H1 (cell line): ENCODE data around the gene HIBCH. TPM values are rescaled to one million over a fixed set of nuclear protein-coding genes. Genes with fewer than 3 reads are reported as not detected.
A peak's percentile ranks its signal among the peaks of the same experiment; 100 is the strongest.

Source experiments
- CTCF ChIA-PET: fragments of 300-600 bp; sonication (Branson Sonifier 250); formaldehyde crosslinking; loops from one replicate; lab custom pipeline; 2021; ENCODE audit not compliant: partially characterized antibody; lab: Charles Lee
- POLR2A ChIA-PET: fragments of 300-600 bp; sonication (Branson Sonifier 250); formaldehyde crosslinking; loops from one replicate; lab custom pipeline; 2021; ENCODE audit warnings: inconsistent platforms; ENCODE audit not compliant: partially characterized antibody; lab: Charles Lee
- DNase-seq, 2 experiments: peaks; one replicate each; pipeline versions ENCODE4 v3.0.0 to v3.0.0-alpha.2; 2010 to 2022; ENCODE audit warnings: low spot score in 2 of 2, low read depth in 1 of 2, mixed read lengths in 1 of 2
- FAIRE-seq: peaks from 2 replicates; lab custom pipeline; 2011; peaks lifted over from hg19 to GRCh38; lab: Jason Lieb, UNC
- H2AFZ ChIP-seq: 2 replicates; pipeline ENCODE4 v1.8.1; 2012; ENCODE audit warnings: low read length, inconsistent platforms
- H2AK5ac ChIP-seq: 2 replicates; pipeline ENCODE4 v1.6.1; 2013; ENCODE audit warnings: low read depth, low read length
- H2BK120ac ChIP-seq: replicated peaks from 2 replicates; pipeline ENCODE3; 2013; ENCODE audit warnings: low read depth, low read length, inconsistent platforms
- H2BK12ac ChIP-seq: 2 replicates; pipeline ENCODE4 v1.6.1; 2013; ENCODE audit warnings: low read depth, low read length
- H2BK15ac ChIP-seq: 2 replicates; pipeline ENCODE4 v1.6.1; 2013; ENCODE audit warnings: low read length
- H2BK20ac ChIP-seq: 2 replicates; pipeline ENCODE4 v1.6.1; 2013; ENCODE audit warnings: low read length
- H2BK5ac ChIP-seq: 2 replicates; pipeline ENCODE4 v1.6.1; 2013; ENCODE audit warnings: low read depth, low read length
- H3K14ac ChIP-seq: 2 replicates; pipeline ENCODE4 v1.6.1; 2013; ENCODE audit warnings: inconsistent platforms; ENCODE audit not compliant: insufficient read length
- H3K18ac ChIP-seq: 2 replicates; pipeline ENCODE4 v1.6.1; 2013; ENCODE audit warnings: low read length; ENCODE audit errors: extremely low read depth
- H3K23ac ChIP-seq: 2 replicates; pipeline ENCODE4 v1.6.1; 2013; ENCODE audit warnings: inconsistent platforms; ENCODE audit not compliant: insufficient read length
- H3K23me2 ChIP-seq: 2 replicates; pipeline ENCODE4 v1.6.1; 2013; ENCODE audit warnings: low read depth, low read length
- H3K27ac ChIP-seq: 2 replicates; pipeline ENCODE4 v1.6.1; 2011; ENCODE audit warnings: low read depth, low read length, inconsistent platforms
- H3K27me3 ChIP-seq, 4 experiments: replicated peaks in 1 of 4; 1 replicate in 1 of 4; 2 replicates in 3 of 4; pipeline versions ENCODE4 v1.6.1 to v1.8.1; 2011 to 2013; ENCODE audit warnings: low read length in 3 of 4, mild to moderate bottlenecking in 3 of 4, inconsistent platforms in 2 of 4, mixed read lengths in 2 of 4, moderate library complexity in 1 of 4; ENCODE audit not compliant: control insufficient read depth in 3 of 4, insufficient read depth in 3 of 4; ENCODE audit errors: extremely low read depth in 1 of 4
- H3K36me3 ChIP-seq, 4 experiments: 2 replicates each; pipeline versions ENCODE4 v1.6.1 to v1.8.1; 2011 to 2013; ENCODE audit warnings: mild to moderate bottlenecking in 4 of 4, low read length in 3 of 4, moderate library complexity in 2 of 4, control low read depth in 1 of 4, inconsistent platforms in 1 of 4; ENCODE audit not compliant: insufficient read depth in 4 of 4, control insufficient read depth in 2 of 4
- H3K4ac ChIP-seq: replicated peaks from 2 replicates; pipeline ENCODE3; 2013; ENCODE audit warnings: low read length, low read depth, mixed read lengths, inconsistent platforms; ENCODE audit not compliant: insufficient read length
- H3K4me1 ChIP-seq, 4 experiments: replicated peaks in 1 of 4; 1 replicate in 1 of 4; 2 replicates in 3 of 4; pipeline versions ENCODE4 v1.6.1 to v1.8.1; 2011 to 2013; ENCODE audit warnings: low read length in 3 of 4, inconsistent platforms in 2 of 4, mixed read lengths in 1 of 4; ENCODE audit not compliant: insufficient read depth in 4 of 4, control insufficient read depth in 3 of 4
- H3K4me2 ChIP-seq, 2 experiments: 2 replicates each; pipeline versions ENCODE4 v1.6.1 to v1.8.1; 2011 to 2013; ENCODE audit warnings: low read depth in 2 of 2, low read length in 2 of 2, control low read depth in 1 of 2, inconsistent platforms in 1 of 2, mild to moderate bottlenecking in 1 of 2; ENCODE audit not compliant: insufficient read depth in 1 of 2
- H3K4me3 ChIP-seq, 4 experiments: fragments of 200-600, 300-600 bp in 1 of 4; sonication (generic), shearing (Covaris generic), sonication (Bioruptor Twin) in 1 of 4; 2 replicates each; pipeline versions ENCODE4 v1.5.1 to v1.8.1; 2011 to 2016; ENCODE audit warnings: low read length in 4 of 4, low read depth in 3 of 4, control low read depth in 2 of 4, inconsistent platforms in 2 of 4, mild to moderate bottlenecking in 2 of 4, mixed read lengths in 1 of 4, moderate library complexity in 1 of 4; ENCODE audit not compliant: insufficient read depth in 2 of 4; ENCODE audit errors: extremely low read depth in 1 of 4
- H3K56ac ChIP-seq: replicated peaks from 2 replicates; pipeline ENCODE3; 2013; ENCODE audit warnings: low read depth, mild to moderate bottlenecking, mixed read lengths, low read length, inconsistent platforms; ENCODE audit not compliant: insufficient read length
- H3K79me1 ChIP-seq: 2 replicates; pipeline ENCODE4 v1.6.1; 2013; ENCODE audit warnings: low read depth, low read length, control low read depth
- H3K79me2 ChIP-seq, 2 experiments: 2 replicates each; pipeline versions ENCODE4 v1.6.1 to v1.8.1; 2012 to 2013; ENCODE audit warnings: low read length in 2 of 2, mild to moderate bottlenecking in 2 of 2, inconsistent platforms in 1 of 2; ENCODE audit not compliant: insufficient read depth in 2 of 2, control insufficient read depth in 1 of 2
- H3K9ac ChIP-seq, 4 experiments: replicated peaks in 1 of 4; 1 replicate in 1 of 4; 2 replicates in 3 of 4; pipeline versions ENCODE4 v1.6.1 to v1.8.1; 2011 to 2013; ENCODE audit warnings: low read depth in 3 of 4, low read length in 3 of 4, control low read depth in 2 of 4, mild to moderate bottlenecking in 2 of 4, moderate library complexity in 2 of 4, inconsistent platforms in 1 of 4; ENCODE audit errors: extremely low read depth in 1 of 4
- H3K9me3 ChIP-seq, 2 experiments: 2 replicates each; pipeline versions ENCODE4 v1.6.1 to v1.8.1; 2012 to 2013; ENCODE audit warnings: mild to moderate bottlenecking in 2 of 2, moderate library complexity in 2 of 2, control low read depth in 1 of 2, inconsistent platforms in 1 of 2, low read depth in 1 of 2, low read length in 1 of 2, mixed read lengths in 1 of 2; ENCODE audit not compliant: insufficient read depth in 2 of 2
- H4K20me1 ChIP-seq, 2 experiments: replicated peaks in 1 of 2; 2 replicates each; pipeline versions ENCODE3 to v1.8.1; 2011 to 2013; ENCODE audit warnings: inconsistent platforms in 2 of 2, low read length in 2 of 2, mild to moderate bottlenecking in 1 of 2; ENCODE audit not compliant: insufficient read depth in 2 of 2, control insufficient read depth in 1 of 2
- H4K5ac ChIP-seq: 2 replicates; pipeline ENCODE4 v1.6.1; 2013; ENCODE audit warnings: low read length, low read depth, mixed read lengths, inconsistent platforms; ENCODE audit not compliant: insufficient read length
- H4K8ac ChIP-seq: 2 replicates; pipeline ENCODE4 v1.8.0; 2013; ENCODE audit warnings: mild to moderate bottlenecking, moderate library complexity, low read length, inconsistent platforms; ENCODE audit not compliant: insufficient read depth; ENCODE audit errors: extremely low read depth
- H4K91ac ChIP-seq: replicated peaks from 2 replicates; pipeline ENCODE3; 2013; ENCODE audit warnings: low read length, mixed read lengths, inconsistent platforms; ENCODE audit not compliant: insufficient read length
- ATF2 ChIP-seq: IDR thresholded peaks from 2 replicates; pipeline ENCODE4 v1.6.1; 2012; ENCODE audit warnings: low read length, inconsistent platforms
- CBX5 ChIP-seq: fragments of 300-800, 300-1000 bp; sonication (generic); IDR thresholded peaks from 2 replicates; pipeline ENCODE4 v1.7.1; 2016; ENCODE audit warnings: antibody characterized with exemption, low read length, low read depth
- CHD1 ChIP-seq: IDR thresholded peaks from 2 replicates; pipeline ENCODE4 v1.6.1; 2012; ENCODE audit warnings: low read depth, low read length, improper control_type of control experiment
- CHD2 ChIP-seq: IDR thresholded peaks from 2 replicates; pipeline ENCODE4 v1.6.1; 2012; ENCODE audit warnings: low read length, improper control_type of control experiment
- HDAC2 ChIP-seq, 2 experiments: fragments of 300-600 bp in 1 of 2; sonication (generic) in 1 of 2; IDR thresholded peaks; 2 replicates each; pipeline ENCODE4 v1.6.1; 2011 to 2012; ENCODE audit warnings: low read depth in 2 of 2, low read length in 2 of 2, mild to moderate bottlenecking in 2 of 2, moderate library complexity in 2 of 2, borderline replicate concordance in 1 of 2, inconsistent platforms in 1 of 2
- RFX5 ChIP-seq: IDR thresholded peaks from 2 replicates; pipeline ENCODE4 v1.6.1; 2011; ENCODE audit warnings: low read depth, low read length, improper control_type of control experiment, borderline replicate concordance
- SIRT6 ChIP-seq: IDR thresholded peaks from one replicate; pipeline ENCODE4 v1.7.1; 2012; ENCODE audit warnings: low read length, inconsistent platforms
- SP2 ChIP-seq: IDR thresholded peaks from 2 replicates; pipeline ENCODE4 v1.6.1; 2012; ENCODE audit warnings: mild to moderate bottlenecking, low read length, inconsistent platforms
- TAF1 ChIP-seq: IDR thresholded peaks from 2 replicates; pipeline ENCODE4 v1.6.1; 2011; ENCODE audit warnings: mild to moderate bottlenecking, low read depth, low read length
- TCF12 ChIP-seq: IDR thresholded peaks from 2 replicates; pipeline ENCODE4 v1.6.1; 2011; ENCODE audit warnings: low read depth, mild to moderate bottlenecking, low read length
- WGBS, 2 experiments: shearing (Covaris generic) in 1 of 2; methylation state at CpG; one replicate each; pipeline versions ENCODE4 v1.1.6 to v1.1.7; 2013 to 2015; ENCODE audit warnings: low lambda C conversion rate in 2 of 2, mixed read lengths in 2 of 2, inconsistent platforms in 1 of 2, low coverage in 1 of 2, missing lambda C conversion rate in 1 of 2; ENCODE audit not compliant: insufficient replicate concordance in 2 of 2, insufficient coverage in 1 of 2, insufficient read length in 1 of 2; ENCODE audit errors: extremely low coverage in 1 of 2, missing lambda C conversion rate in 1 of 2; 5-methylcytosine and 5-hydroxymethylcytosine counted together
- polyA plus RNA-seq, 7 experiments: library from polyadenylated mRNA; depleted of rRNA in 3 of 7; stranded (reverse) in 5 of 7; unstranded in 2 of 7; fragments of >200 nt in 5 of 7; fragments of 200-250 nt in 2 of 7; gene quantifications; 1 replicate in 5 of 7; 2 replicates in 1 of 7; 4 replicates in 1 of 7; pipeline versions ENCODE4 v1.2.1 to v1.2.3, GENCODE V29; 2011 to 2013; ENCODE audit warnings: missing spikeins in 2 of 7, mixed read lengths in 2 of 7
- total RNA-seq: library from RNA; stranded (reverse); fragmentation: NEBNext Ultra II Directional; extraction: Animal tissue kit (Norgen Biotek cat#: 25700); gene quantifications from 2 replicates; pipeline ENCODE4 v1.2.1, GENCODE V29; 2021
- TF ChIP-seq, protein P1 (sequence below): IDR thresholded peaks from 2 replicates; pipeline ENCODE4 v1.6.1; 2011; ENCODE audit warnings: low read length, improper control_type of control experiment

HIBCH gene
- total and polyA plus RNA-seq, 2 of the 8 experiments (the other 6 are each of a cell fraction or from before 2014, with no cell fraction given) = 7.5 to 31.8 TPM

DNA sequence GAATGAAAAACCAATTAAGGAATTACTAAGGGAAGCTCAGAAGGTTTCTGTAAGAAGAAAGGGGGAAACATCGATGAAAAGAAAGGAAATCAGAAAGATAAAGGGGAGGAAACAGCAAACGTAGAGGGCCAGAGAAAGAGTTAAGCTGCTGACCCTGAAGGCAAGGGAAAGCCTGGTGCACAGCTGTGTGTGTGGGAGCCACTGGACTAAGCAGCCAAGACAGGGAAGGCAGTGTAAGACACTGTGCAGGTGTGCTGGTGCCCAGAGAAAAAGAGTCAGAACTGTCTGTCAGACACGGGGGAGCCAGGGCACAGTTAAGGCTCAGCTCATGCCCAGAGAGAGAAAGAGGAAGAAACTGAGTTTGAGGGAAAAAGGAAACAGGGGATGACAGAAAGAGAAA, 104.0 kb downstream of the HIBCH start:
- Histone ChIP-seq H4K91ac (no peak overlapping the region), H3K4ac (no peak overlapping the region), H2BK120ac (no peak overlapping the region), H3K79me2 (no peaks in the 10 kb centered on the region), H2AK5ac (no peak overlapping the region), H3K27ac (no peak overlapping the region), H3K79me1 (no peaks in the 10 kb centered on the region), H3K4me1 (peaks cover 11 to 30% (median 17%) of the 10 kb centered on the region in 4 experiments), H3K9ac (no peak overlapping the region), H3K4me2 (peak overlapping the region in 1 of 2 experiments; percentile 42; a peak in 1 of 4 replicates), H2BK12ac (peak overlapping the region; percentile 76; the same call in 1 of the 2 replicates), H3K14ac (no peak overlapping the region), H2AFZ (no peak overlapping the region), H2BK5ac (peak overlapping the region; percentile 82; the same call in 1 of the 2 replicates), H2BK15ac (no peak overlapping the region; the same call in 1 of the 2 replicates), H3K18ac (peak overlapping the region; percentile 79; the same call in 1 of the 2 replicates), H2BK20ac (no peak overlapping the region), H3K9me3 (no peaks in the 10 kb centered on the region), H4K8ac (no peak overlapping the region), H3K4me3 (no peak overlapping the region), H3K36me3 (no peaks in the 10 kb centered on the region; a peak in 2 of 8 replicates), H4K20me1 (no peaks in the 10 kb centered on the region), H4K5ac (no peak overlapping the region), H3K27me3 (peaks cover 0 to 1% (median 0%) of the 10 kb centered on the region in 4 experiments; a peak in 1 of 7 replicates), H3K56ac (no peak overlapping the region), H3K23ac (no peak overlapping the region), H3K23me2 (0 out of 2 replicates have a peak, but pooled peaks cover 2% of the 10 kb centered on the region)
- ChIA-PET POLR2A (no interaction called here), CTCF (interaction anchor here (0.5 to 2.5 kb wide), 7 partner anchors 28 to 826 kb away, joined by 3 to 11 read pairs (median 3); no protein-coding TSS in a partner anchor)
- 30% methylated on average over 3 of the region's 3 CpGs; no CpG with 5 or more reads in 1 of the 2 experiments for WGBS, 2 experiments
- no peak for FAIRE-seq
- DNase-seq = no peak
- TF ChIP-seq RFX5 (no peak), ATF2 (no peak), HDAC2 (IDR thresholded peaks at IDR 0.05; ENCODE audit: borderline replicate concordance in 1 of 2, low read depth in 2 of 2, low read length in 2 of 2) (no peak), TCF12 (no peak), SP2 (no peak), TAF1 (no peak), CHD2 (no peak), SIRT6 (no peak), CBX5 (no peak), CHD1 (no peak)
- TF ChIP-seq, protein P1, sequence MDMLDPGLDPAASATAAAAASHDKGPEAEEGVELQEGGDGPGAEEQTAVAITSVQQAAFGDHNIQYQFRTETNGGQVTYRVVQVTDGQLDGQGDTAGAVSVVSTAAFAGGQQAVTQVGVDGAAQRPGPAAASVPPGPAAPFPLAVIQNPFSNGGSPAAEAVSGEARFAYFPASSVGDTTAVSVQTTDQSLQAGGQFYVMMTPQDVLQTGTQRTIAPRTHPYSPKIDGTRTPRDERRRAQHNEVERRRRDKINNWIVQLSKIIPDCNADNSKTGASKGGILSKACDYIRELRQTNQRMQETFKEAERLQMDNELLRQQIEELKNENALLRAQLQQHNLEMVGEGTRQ = no peak
